GM06990 (cell line): Measurements from ENCODE around the gene LINC00305.

Source experiments
- DNase-seq: peaks from one replicate; pipeline ENCODE4 v3.0.0-alpha.2; 2011; ENCODE audit not compliant: insufficient read length; ENCODE audit errors: extremely low read depth
- H3K27me3 ChIP-seq: replicated peaks from 2 replicates; pipeline ENCODE4 v1.6.0; 2011; ENCODE audit warnings: low read length; ENCODE audit not compliant: control insufficient read depth, insufficient read depth
- H3K36me3 ChIP-seq: 2 replicates; pipeline ENCODE4 v1.5.1; 2011; ENCODE audit warnings: low read length; ENCODE audit not compliant: control insufficient read depth, insufficient read depth
- H3K4me3 ChIP-seq: replicated peaks from 2 replicates; pipeline ENCODE4 v1.5.1; 2011; ENCODE audit warnings: low read depth, mild to moderate bottlenecking, control low read depth, low read length
- CTCF ChIP-seq: IDR thresholded peaks from 2 replicates; pipeline ENCODE4 v1.5.1; 2011; ENCODE audit warnings: low read length, control low read depth, mild to moderate bottlenecking, inconsistent platforms; ENCODE audit not compliant: insufficient read depth, poor library complexity, severe bottlenecking

The LINC00305 gene

GRCh38 chr18:64115881-64116280, 33.0 kb downstream of the LINC00305 start:
- Histone ChIP-seq H3K36me3 (no peaks in the 10 kb centered on the region), H3K27me3 (no peaks in the 10 kb centered on the region), H3K4me3 (no peak overlapping the region)
- DNase-seq = no peak
- TF ChIP-seq CTCF = no peak

- no peak for TF ChIP-seq CTCF
- Histone ChIP-seq H3K27me3 (no peaks in the 10 kb centered on the region), H3K36me3 (no peaks in the 10 kb centered on the region), H3K4me3 (no peak overlapping the region)
- DNase-seq = no peak
Measured at GRCh38 chr18:64111950-64112349, 36.9 kb downstream of the LINC00305 start.

GRCh38 chr18:64110692-64111480, 38.0 kb downstream of the LINC00305 start:
- TF ChIP-seq CTCF = no peak
- Histone ChIP-seq H3K4me3 (no peak overlapping the region), H3K27me3 (no peaks in the 10 kb centered on the region), H3K36me3 (no peaks in the 10 kb centered on the region)
- DNase-seq = no peak

- no peaks in the 10 kb centered on the region for H3K27me3 ChIP-seq
Measured at GRCh38 chr18:64103986-64104385, 44.9 kb downstream of the LINC00305 start.

GRCh38 chr18:64100116-64100922, 48.6 kb downstream of the LINC00305 start:
- no peak for TF ChIP-seq CTCF
- Histone ChIP-seq H3K4me3 (no peak overlapping the region), H3K27me3 (no peaks in the 10 kb centered on the region), H3K36me3 (no peaks in the 10 kb centered on the region)
- DNase-seq = peak; percentile 9

More at GRCh38 chr18:64103986-64104385, 44.9 kb downstream of the LINC00305 start:
- Histone ChIP-seq H3K36me3 (no peaks in the 10 kb centered on the region), H3K4me3 (no peak overlapping the region)
- no peak for TF ChIP-seq CTCF
- DNase-seq = no peak
